HG02610 (cell line): Measurements from ENCODE around the gene C1orf116.

ENCODE experiments used
- ATAC-seq: cut with Tn5 transposase; IDR thresholded peaks from one replicate; pipeline ENCODE4 v1.9.1; 2021; ENCODE audit warnings: mild to moderate bottlenecking, moderate library complexity; ENCODE audit not compliant: unreplicated experiment

The C1orf116 gene

GRCh38 chr1:207032528-207033017 lies at the start of gene C1orf116:
C1orf116 (minus strand) TSS chr1:207032756; CDS start chr1:207027598, 5,158 bp downstream.
- ATAC-seq = no peak

- no peak for ATAC-seq
Observed at GRCh38 chr1:207081806-207082205, 49.2 kb upstream of the C1orf116 start.

- no peak for ATAC-seq
Observed at GRCh38 chr1:207081088-207081487, 48.5 kb upstream of the C1orf116 start.

- ATAC-seq = no peak
Observed at GRCh38 chr1:207079706-207080241, 47.2 kb upstream of the C1orf116 start.

- no peak for ATAC-seq
Observed at GRCh38 chr1:207078578-207079132, 46.1 kb upstream of the C1orf116 start.

- no peak for ATAC-seq
Observed at GRCh38 chr1:207077470-207078377, 45.2 kb upstream of the C1orf116 start.

- no peak for ATAC-seq
Observed at GRCh38 chr1:207077012-207077411, 44.5 kb upstream of the C1orf116 start.

GRCh38 chr1:207076181-207076955 lies 43.8 kb upstream of the C1orf116 start:
- no peak for ATAC-seq

- no peak for ATAC-seq
Observed at GRCh38 chr1:207073906-207074820, 41.6 kb upstream of the C1orf116 start.

- ATAC-seq = no peak
Observed at GRCh38 chr1:207072233-207072632, 39.7 kb upstream of the C1orf116 start.

- ATAC-seq = no peak
Observed at GRCh38 chr1:207071426-207071825, 38.9 kb upstream of the C1orf116 start.

- ATAC-seq = no peak
Observed at GRCh38 chr1:207070811-207071210, 38.3 kb upstream of the C1orf116 start.

- ATAC-seq = no peak
Observed at GRCh38 chr1:207069858-207070506, 37.4 kb upstream of the C1orf116 start.

- no peak for ATAC-seq
Observed at GRCh38 chr1:207069061-207069460, 36.5 kb upstream of the C1orf116 start.

- ATAC-seq = no peak
Observed at GRCh38 chr1:207067665-207068064, 35.1 kb upstream of the C1orf116 start.

GRCh38 chr1:207067185-207067584 lies 34.6 kb upstream of the C1orf116 start:
- no peak for ATAC-seq

- ATAC-seq = no peak
Observed at GRCh38 chr1:207064561-207064960, 32.0 kb upstream of the C1orf116 start.

- no peak for ATAC-seq
Observed at GRCh38 chr1:207063014-207063413, 30.5 kb upstream of the C1orf116 start.

GRCh38 chr1:207062058-207062457 lies 29.5 kb upstream of the C1orf116 start:
- no peak for ATAC-seq

- ATAC-seq = no peak
Observed at GRCh38 chr1:207060596-207060995, 28.0 kb upstream of the C1orf116 start.
